NAMALWA (cell line): ENCODE data around the gene LRP6.

ENCODE experiments used
- DNase-seq: peaks from one replicate; pipeline ENCODE4 v3.0.0-alpha.2; 2015; ENCODE audit warnings: low spot score

The LRP6 gene

DNA sequence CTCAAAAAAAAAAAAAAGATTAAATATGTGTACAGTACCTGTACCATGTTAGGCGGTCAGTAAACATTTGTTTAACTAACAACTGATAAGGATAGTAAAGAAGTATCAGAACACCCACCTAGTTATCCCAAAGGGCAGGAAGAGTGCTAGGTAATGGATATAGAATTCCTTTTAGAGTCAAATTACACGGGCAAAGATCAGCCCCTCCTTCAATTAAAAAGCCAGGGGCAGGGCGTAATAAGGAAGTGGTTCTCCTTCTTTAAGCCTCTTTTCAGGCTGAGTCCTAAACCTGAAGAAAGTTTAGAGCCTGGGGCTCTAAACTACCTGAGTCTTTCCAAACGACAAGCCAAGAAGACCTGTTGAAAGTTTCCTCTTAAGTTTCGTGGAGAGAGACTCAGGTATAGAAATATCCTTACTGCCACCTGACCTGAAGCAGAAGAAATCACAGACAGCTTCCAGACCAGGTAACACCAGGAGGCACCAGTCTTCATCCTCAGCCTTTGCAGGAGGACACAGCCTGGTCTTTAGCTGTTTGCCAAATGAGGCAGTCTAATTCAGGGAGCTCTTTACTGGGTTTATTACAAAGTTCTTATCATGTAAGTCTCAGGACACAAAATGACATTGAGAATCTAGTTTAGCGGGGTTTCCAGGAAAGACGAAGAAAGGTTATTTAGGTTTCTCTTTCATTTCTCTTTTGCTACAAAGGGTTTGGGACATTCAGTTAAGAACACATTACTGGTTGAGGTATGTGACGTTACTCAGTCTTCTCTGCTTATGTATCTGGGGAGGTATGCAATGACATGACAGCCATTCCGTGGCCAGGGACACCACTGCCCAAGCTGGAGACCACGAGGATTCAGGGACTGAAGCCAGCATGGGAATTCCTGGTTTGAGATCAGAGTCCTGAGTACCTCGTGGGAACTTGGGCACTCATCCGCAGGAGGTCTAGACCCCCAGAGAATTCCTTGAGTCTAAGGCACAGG, 195.9 kb downstream of the LRP6 start, which contains the start of gene BCL2L14:
Gene BCL2L14 (plus strand): TSS at position 266 of the 983 bp plus-strand sequence. CDS start 8,367 bp downstream, outside the sequence.
- DNase-seq = peak; percentile 20

DNA sequence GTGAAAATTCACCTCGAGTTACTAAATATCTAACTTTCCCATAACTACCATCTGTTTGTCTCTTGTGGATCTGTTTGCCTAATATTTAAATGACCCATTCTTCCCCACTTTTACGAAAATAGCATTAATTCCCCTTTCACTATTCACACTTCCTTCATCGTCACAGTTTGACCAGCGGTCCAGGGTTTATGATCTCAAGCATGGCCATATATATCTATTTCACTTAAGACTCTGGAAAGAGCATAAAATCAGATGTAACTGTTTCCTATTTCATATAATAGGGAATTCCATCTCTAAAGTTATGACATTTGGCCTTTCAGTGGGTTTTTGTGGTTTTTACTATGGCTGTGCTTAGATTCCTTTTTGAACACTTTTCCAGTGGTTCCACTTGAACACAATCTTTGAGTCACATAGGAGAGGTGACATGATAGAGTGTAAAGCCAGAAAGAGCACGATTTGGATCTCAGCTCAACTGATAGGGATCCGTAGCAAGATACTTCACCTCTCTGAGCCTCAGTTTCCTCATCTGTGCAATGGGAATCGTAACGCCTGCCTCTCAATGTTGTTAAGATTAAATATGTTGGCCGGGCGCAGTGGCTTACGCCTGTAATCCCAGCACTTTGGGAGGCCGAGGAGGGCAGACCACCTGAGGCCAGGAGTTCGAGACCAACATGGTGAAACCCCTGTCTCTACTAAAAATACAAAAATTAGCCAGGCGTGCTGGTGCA, 196.9 kb downstream of the LRP6 start:
- DNase-seq = no peak

DNA sequence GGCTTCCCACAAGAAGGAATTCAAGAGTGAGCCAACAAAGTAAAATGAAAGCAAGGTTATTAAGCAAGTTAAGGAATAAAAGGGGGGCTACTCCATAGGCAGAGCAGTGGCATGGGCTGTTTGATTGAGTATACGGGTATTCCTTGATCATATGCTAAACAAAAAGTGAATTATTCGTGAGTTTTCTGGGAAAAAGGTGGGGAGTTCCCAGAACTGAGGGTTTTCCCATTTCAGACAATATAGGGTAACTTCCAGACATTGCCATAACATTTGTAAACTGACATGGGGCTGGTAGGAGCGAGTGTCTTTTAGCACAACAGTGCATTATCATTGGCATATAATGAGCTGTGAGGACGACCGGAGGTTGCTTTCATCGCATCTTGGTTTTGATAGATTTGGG, 198.1 kb downstream of the LRP6 start:
- no peak for DNase-seq
